Measurements from ENCODE around the gene UNC5C. TPM values are rescaled to one million over a fixed set of nuclear protein-coding genes. Genes with fewer than 3 reads are reported as not detected.

The UNC5C gene
- polyA plus RNA-seq, 1 donor (not counting 4 experiments of a cell fraction or from before 2014, with no cell fraction given), result not detected

- no peak for TF ChIP-seq CTCF (optimal IDR thresholded peaks at IDR 0.05 in 1 of 3, IDR thresholded peaks at IDR 0.05 in 1 of 3, conservative IDR thresholded peaks at IDR 0.05 in 1 of 3; ENCODE audit: extremely low read depth in 1 of 3, insufficient read depth in 2 of 3, low read length in 3 of 3)
- no peak overlapping the region for H3K4me2 ChIP-seq (ENCODE audit: control insufficient read depth, extremely low read depth, insufficient read depth, low read depth, low read length)
- H4K20me1 ChIP-seq (ENCODE audit: control insufficient read depth, extremely low read depth, insufficient read depth, low read length), result no peaks in the 10 kb centered on the region
- no peaks in the 10 kb centered on the region for H3K27me3 ChIP-seq (ENCODE audit: control insufficient read depth, extremely low read depth, insufficient read depth, low read length)
- dilution Hi-C loops (cut with MboI; ENCODE audit: extremely low pct_ligation_motif_present, low sequenced_read_pairs), result no loop called here
- H3K36me3 ChIP-seq (ENCODE audit: control insufficient read depth in 2 of 2, extremely low read depth in 1 of 2, insufficient read depth in 2 of 2, low read length in 2 of 2), result no peaks in the 10 kb centered on the region
- no peaks in the 10 kb centered on the region for H3K9me3 ChIP-seq (ENCODE audit: control insufficient read depth, low read depth, low read length)
- H3K4me1 ChIP-seq (ENCODE audit: control insufficient read depth, extremely low read depth, insufficient read depth, low read length), result no peaks in the 10 kb centered on the region
- H3K9ac ChIP-seq (ENCODE audit: control insufficient read depth, extremely low read depth, insufficient read depth, low read length), result no peak overlapping the region
- no peak for DNase-seq (ENCODE audit: low read depth, low spot score)
- no peak overlapping the region for H2AFZ ChIP-seq (ENCODE audit: control insufficient read depth, low read length)
- H3K4me3 ChIP-seq (ENCODE audit: control insufficient read depth in 2 of 3, extremely low read depth in 1 of 3, insufficient read depth in 2 of 3, low read depth in 1 of 3, low read length in 3 of 3), result no peak overlapping the region
- no peak for FAIRE-seq
- H3K27ac ChIP-seq (ENCODE audit: control insufficient read depth, insufficient read depth, low read length), result no peak overlapping the region
- H3K79me2 ChIP-seq (ENCODE audit: control insufficient read depth, insufficient read depth, low read length), result no peaks in the 10 kb centered on the region
- no peaks in the 10 kb centered on the region for H3K9me1 ChIP-seq (ENCODE audit: control insufficient read depth, extremely low read depth, insufficient read depth, low read length)
Observed at GRCh38 chr4:95255396-95256107, 293.2 kb downstream of the UNC5C start.

DNA sequence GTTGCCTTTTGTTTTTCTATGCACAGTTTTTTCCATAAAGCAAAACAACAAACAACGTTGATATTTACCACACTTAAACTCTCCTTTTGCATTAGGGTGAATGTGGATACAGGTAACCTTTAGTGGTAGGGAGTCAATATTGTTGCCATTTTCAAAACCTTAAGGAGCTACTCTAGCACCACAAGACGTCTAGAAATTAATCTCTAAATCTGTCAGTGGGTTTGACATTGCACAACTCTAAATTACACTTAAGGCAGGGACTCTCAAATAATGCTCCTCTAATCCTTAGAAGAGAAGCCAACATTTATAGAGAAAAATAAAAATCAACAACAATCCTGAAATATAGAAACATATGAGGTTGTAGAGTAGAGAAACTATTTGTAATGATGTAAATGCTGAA lies 297.2 kb downstream of the UNC5C start:
- H3K36me3 ChIP-seq (ENCODE audit: control insufficient read depth in 2 of 2, extremely low read depth in 1 of 2, insufficient read depth in 2 of 2, low read length in 2 of 2), result no peaks in the 10 kb centered on the region
- dilution Hi-C loops (cut with MboI; ENCODE audit: extremely low pct_ligation_motif_present, low sequenced_read_pairs), result no loop called here
- H4K20me1 ChIP-seq (ENCODE audit: control insufficient read depth, extremely low read depth, insufficient read depth, low read length), result no peaks in the 10 kb centered on the region
- TF ChIP-seq EZH2 (IDR thresholded peaks at IDR 0.05; ENCODE audit: low read length), result no peak
- TF ChIP-seq CTCF (optimal IDR thresholded peaks at IDR 0.05 in 1 of 3, IDR thresholded peaks at IDR 0.05 in 1 of 3, conservative IDR thresholded peaks at IDR 0.05 in 1 of 3; ENCODE audit: extremely low read depth in 1 of 3, insufficient read depth in 2 of 3, low read length in 3 of 3), result no peak
- H3K9ac ChIP-seq (ENCODE audit: control insufficient read depth, extremely low read depth, insufficient read depth, low read length), result no peak overlapping the region
- H3K4me1 ChIP-seq (ENCODE audit: control insufficient read depth, extremely low read depth, insufficient read depth, low read length), result no peaks in the 10 kb centered on the region
- H3K4me2 ChIP-seq (ENCODE audit: control insufficient read depth, extremely low read depth, insufficient read depth, low read depth, low read length), result no peak overlapping the region
- no peaks in the 10 kb centered on the region for H3K9me3 ChIP-seq (ENCODE audit: control insufficient read depth, low read depth, low read length)
- no peaks in the 10 kb centered on the region for H3K9me1 ChIP-seq (ENCODE audit: control insufficient read depth, extremely low read depth, insufficient read depth, low read length)
- no peak overlapping the region for H3K27ac ChIP-seq (ENCODE audit: control insufficient read depth, insufficient read depth, low read length)
- no peaks in the 10 kb centered on the region for H3K27me3 ChIP-seq (ENCODE audit: control insufficient read depth, extremely low read depth, insufficient read depth, low read length)
- H2AFZ ChIP-seq (ENCODE audit: control insufficient read depth, low read length), result no peak overlapping the region
- no peak for DNase-seq (ENCODE audit: low read depth, low spot score)
- no peak for FAIRE-seq
- H3K79me2 ChIP-seq (ENCODE audit: control insufficient read depth, insufficient read depth, low read length), result no peaks in the 10 kb centered on the region
- H3K4me3 ChIP-seq (ENCODE audit: control insufficient read depth in 2 of 3, extremely low read depth in 1 of 3, insufficient read depth in 2 of 3, low read depth in 1 of 3, low read length in 3 of 3), result no peak overlapping the region

Data from keratinocyte (primary cell).